ENCODE data around the gene TOLLIP. TPM values are rescaled to one million over a fixed set of nuclear protein-coding genes. Genes with fewer than 3 reads are reported as not detected.

TOLLIP gene
- total RNA-seq, 1 donor from 2014 or later, result 67.5 TPM

GRCh38 chr11:1260023-1260501, 49.4 kb downstream of the TOLLIP start:
- H3K9me3 Mint-ChIP-seq (ENCODE audit: unreplicated experiment), result peaks cover 5% of the 10 kb centered on the region
- H3K27ac Mint-ChIP-seq (ENCODE audit: unreplicated experiment), result no peak overlapping the region
- H3K4me3 Mint-ChIP-seq (ENCODE audit: unreplicated experiment), result no peak overlapping the region
- peak; percentile 46 for DNase-seq
- peaks cover 9% of the 10 kb centered on the region for H3K36me3 Mint-ChIP-seq (ENCODE audit: unreplicated experiment)
- TF ChIP-seq CTCF (IDR thresholded peaks at IDR 0.05; ENCODE audit: partially characterized antibody, unreplicated experiment), result no peak
- H3K4me1 Mint-ChIP-seq (ENCODE audit: low read depth, unreplicated experiment), result no peaks in the 10 kb centered on the region
- peaks cover 3% of the 10 kb centered on the region for H3K27me3 Mint-ChIP-seq (ENCODE audit: unreplicated experiment)

DNA sequence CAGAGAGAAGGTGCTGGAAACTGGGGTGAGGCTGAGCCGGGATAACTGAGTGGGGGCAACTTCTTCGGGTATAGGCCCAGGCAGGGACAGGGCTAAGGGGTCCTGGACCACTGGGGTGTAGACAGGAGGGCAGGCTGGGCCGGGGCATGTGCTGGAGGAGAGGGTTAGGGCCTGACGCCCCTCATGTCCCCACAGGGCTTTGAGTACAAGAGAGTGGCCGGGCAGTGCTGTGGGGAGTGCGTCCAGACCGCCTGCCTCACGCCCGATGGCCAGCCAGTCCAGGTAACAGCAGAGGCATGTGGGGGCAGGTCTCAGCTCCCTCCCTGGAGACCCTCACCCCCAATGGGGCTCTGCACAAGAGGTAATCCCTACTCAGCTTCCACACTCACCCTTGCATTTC, 49.9 kb downstream of the TOLLIP start:
- Mint-ChIP-seq H3K36me3 (ENCODE audit: unreplicated experiment) (peaks cover 4% of the 10 kb centered on the region), H3K27ac (ENCODE audit: unreplicated experiment) (no peak overlapping the region), H3K9me3 (ENCODE audit: unreplicated experiment) (peaks cover 1% of the 10 kb centered on the region), H3K27me3 (ENCODE audit: unreplicated experiment) (peaks cover 3% of the 10 kb centered on the region), H3K4me1 (ENCODE audit: low read depth, unreplicated experiment) (no peaks in the 10 kb centered on the region), H3K4me3 (ENCODE audit: unreplicated experiment) (no peak overlapping the region)
- DNase-seq, result peak; percentile 12
- no peak for TF ChIP-seq CTCF (IDR thresholded peaks at IDR 0.05; ENCODE audit: partially characterized antibody, unreplicated experiment)

GRCh38 chr11:1259076-1259461, 50.4 kb downstream of the TOLLIP start:
- peaks cover 3% of the 10 kb centered on the region for H3K27me3 Mint-ChIP-seq (ENCODE audit: unreplicated experiment)
- H3K4me3 Mint-ChIP-seq (ENCODE audit: unreplicated experiment), result no peak overlapping the region
- H3K9me3 Mint-ChIP-seq (ENCODE audit: unreplicated experiment), result no peaks in the 10 kb centered on the region
- no peaks in the 10 kb centered on the region for H3K4me1 Mint-ChIP-seq (ENCODE audit: low read depth, unreplicated experiment)
- H3K36me3 Mint-ChIP-seq (ENCODE audit: unreplicated experiment), result no peaks in the 10 kb centered on the region
- TF ChIP-seq CTCF (IDR thresholded peaks at IDR 0.05; ENCODE audit: partially characterized antibody, unreplicated experiment), result no peak
- DNase-seq, result no peak
- H3K27ac Mint-ChIP-seq (ENCODE audit: unreplicated experiment), result no peak overlapping the region

DNA sequence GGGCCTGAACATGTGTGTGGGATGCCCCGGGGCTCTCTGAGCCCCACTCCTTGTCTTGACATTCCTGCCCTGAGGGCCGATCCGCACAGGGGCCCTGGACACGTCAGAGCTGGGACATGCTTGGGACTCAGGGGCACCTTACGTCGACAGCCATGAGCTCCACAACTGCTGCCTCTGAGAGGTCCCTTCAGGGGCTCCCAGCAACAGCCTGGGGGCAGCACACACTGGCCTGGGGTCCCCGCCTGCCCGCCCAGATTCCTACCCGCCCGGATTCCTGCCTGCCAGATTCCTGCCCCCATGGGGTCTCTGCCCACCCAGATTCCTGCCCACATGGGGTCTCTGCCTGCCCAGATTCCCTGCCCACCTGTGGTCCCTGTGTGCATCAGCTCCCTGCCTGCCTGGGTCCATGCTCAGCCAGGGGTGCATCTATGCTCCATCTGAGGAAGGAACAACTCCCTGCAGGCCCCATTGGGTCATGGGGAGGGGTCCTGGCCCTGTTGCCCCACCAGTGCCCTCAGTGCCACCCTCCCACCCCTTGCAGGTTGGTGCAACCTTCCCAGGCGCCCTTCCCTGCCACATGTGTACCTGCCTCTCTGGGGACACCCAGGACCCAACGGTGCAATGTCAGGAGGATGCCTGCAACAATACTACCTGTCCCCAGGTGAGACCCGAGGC, 50.9 kb downstream of the TOLLIP start:
- DNase-seq, result peak; percentile 20
- no peak overlapping the region for H3K27ac Mint-ChIP-seq (ENCODE audit: unreplicated experiment)
- no peak overlapping the region for H3K4me3 Mint-ChIP-seq (ENCODE audit: unreplicated experiment)
- no peak for TF ChIP-seq CTCF (IDR thresholded peaks at IDR 0.05; ENCODE audit: partially characterized antibody, unreplicated experiment)
- peaks cover 4% of the 10 kb centered on the region for H3K36me3 Mint-ChIP-seq (ENCODE audit: unreplicated experiment)
- no peaks in the 10 kb centered on the region for H3K9me3 Mint-ChIP-seq (ENCODE audit: unreplicated experiment)
- peaks cover 5% of the 10 kb centered on the region for H3K27me3 Mint-ChIP-seq (ENCODE audit: unreplicated experiment)
- H3K4me1 Mint-ChIP-seq (ENCODE audit: low read depth, unreplicated experiment), result no peaks in the 10 kb centered on the region

DNA sequence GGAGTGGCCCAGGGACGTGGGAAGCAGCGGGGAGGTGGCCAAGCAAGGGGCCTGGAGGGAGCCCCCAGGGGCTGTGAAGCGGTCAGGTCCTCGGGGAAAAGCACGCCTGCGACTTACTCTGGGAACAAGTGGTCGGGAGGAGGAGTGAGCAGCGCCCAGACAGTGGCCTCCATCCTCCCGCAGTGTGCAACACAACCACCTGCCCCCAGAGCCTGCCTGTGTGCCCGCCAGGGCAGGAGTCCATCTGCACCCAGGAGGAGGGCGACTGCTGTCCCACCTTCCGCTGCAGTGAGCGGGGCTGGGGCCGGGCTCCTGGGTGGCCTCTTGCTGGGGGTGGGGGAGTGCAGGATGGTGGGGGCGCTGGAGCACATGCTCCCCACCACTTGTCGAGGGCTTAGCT, 51.5 kb downstream of the TOLLIP start:
- H3K4me1 Mint-ChIP-seq (ENCODE audit: low read depth, unreplicated experiment), result no peaks in the 10 kb centered on the region
- no peak overlapping the region for H3K27ac Mint-ChIP-seq (ENCODE audit: unreplicated experiment)
- no peak overlapping the region for H3K4me3 Mint-ChIP-seq (ENCODE audit: unreplicated experiment)
- H3K36me3 Mint-ChIP-seq (ENCODE audit: unreplicated experiment), result peaks cover 5% of the 10 kb centered on the region
- no peak for TF ChIP-seq CTCF (IDR thresholded peaks at IDR 0.05; ENCODE audit: partially characterized antibody, unreplicated experiment)
- H3K9me3 Mint-ChIP-seq (ENCODE audit: unreplicated experiment), result no peaks in the 10 kb centered on the region
- peak; percentile 23 for DNase-seq
- H3K27me3 Mint-ChIP-seq (ENCODE audit: unreplicated experiment), result peaks cover 5% of the 10 kb centered on the region
